Effector memory CD4-positive, alpha-beta T cell (primary cell): ENCODE measurements around the gene CCDC184.
"Not testable (repeated sequence)": the region's sequence is repeated elsewhere in the genome, so short reads cannot be mapped to it uniquely, and the experiment has no call there.

Source experiments
- DNase-seq, 3 donors: peaks; one replicate each; pipeline ENCODE4 v3.0.0-alpha.2; 2020
- H3K27ac ChIP-seq: 2 replicates; pipeline ENCODE4 v1.7.0; 2013; ENCODE audit warnings: mild to moderate bottlenecking, low read length, moderate library complexity; ENCODE audit not compliant: insufficient read depth, poor library complexity, severe bottlenecking
- H3K27me3 ChIP-seq: replicated peaks from 2 replicates; pipeline ENCODE4 v1.7.0; 2013; ENCODE audit warnings: mild to moderate bottlenecking, low read length; ENCODE audit not compliant: insufficient read depth, control insufficient read depth, poor library complexity, severe bottlenecking
- H3K36me3 ChIP-seq: 2 replicates; pipeline ENCODE4 v1.7.0; 2013; ENCODE audit warnings: mild to moderate bottlenecking, low read length, moderate library complexity; ENCODE audit not compliant: control insufficient read depth, insufficient read depth
- H3K4me1 ChIP-seq: 2 replicates; pipeline ENCODE4 v1.7.0; 2013; ENCODE audit warnings: low read length, mild to moderate bottlenecking; ENCODE audit not compliant: control insufficient read depth, insufficient read depth, poor library complexity, severe bottlenecking
- H3K4me3 ChIP-seq: 2 replicates; pipeline ENCODE4 v1.7.0; 2013; ENCODE audit warnings: low read length, low read depth, mild to moderate bottlenecking; ENCODE audit not compliant: insufficient read depth, poor library complexity, severe bottlenecking
- H3K9me3 ChIP-seq: 2 replicates; pipeline ENCODE4 v1.7.0; 2013; ENCODE audit warnings: mild to moderate bottlenecking, low read length, moderate library complexity; ENCODE audit not compliant: control insufficient read depth
- total RNA-seq, 3 donors: gene quantifications; one replicate each; lab custom pipeline; 2026; lab: John Stamatoyannopoulos, UW

CCDC184 gene
- total RNA-seq, result 4.1 to 6.0 (median 5.2) reads per million in 3 donors

DNA sequence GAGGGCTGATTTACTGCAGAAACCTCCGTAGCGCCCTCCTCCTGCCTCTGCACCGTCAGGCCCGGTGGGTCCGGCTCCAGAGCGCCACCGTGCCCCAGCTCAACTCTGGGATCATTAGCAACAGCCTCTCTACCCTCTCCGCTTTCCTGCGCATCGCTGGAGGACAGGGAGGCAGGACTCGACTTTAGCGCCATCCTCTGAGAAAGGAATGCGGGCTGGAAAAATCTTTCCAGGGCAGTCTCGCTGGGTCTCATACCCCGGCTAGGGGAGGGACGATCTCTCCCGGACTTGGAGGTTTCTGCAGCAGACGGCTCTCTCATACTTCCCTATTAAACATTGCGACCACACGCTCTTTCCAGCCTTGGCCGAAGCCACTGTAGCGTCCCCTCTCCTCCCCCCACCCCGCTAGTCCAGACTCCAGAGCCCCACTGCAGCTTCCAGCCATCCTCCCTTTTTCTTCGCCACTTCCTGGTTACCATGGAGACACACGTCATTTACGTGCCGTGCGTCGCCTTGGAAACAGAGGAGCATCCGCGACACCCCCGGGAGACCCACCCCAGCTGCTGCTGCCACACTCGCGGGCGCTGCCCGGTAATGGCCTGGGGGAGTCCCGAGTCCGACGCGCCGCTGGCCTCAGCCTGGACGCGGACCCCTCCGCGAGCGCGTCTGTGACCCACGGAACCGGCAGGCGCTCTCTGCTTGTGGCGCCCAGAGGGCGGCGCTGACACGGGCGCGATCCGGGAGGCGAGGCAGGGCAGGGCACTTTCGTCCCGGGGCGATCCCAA is at the start of gene CCDC184:
CCDC184 (plus strand) TSS at position 554 of the 785 bp plus-strand sequence. CDS start 479 bp downstream, outside the sequence.
- peak within 1 kb of the TSS; percentile 77 for H3K4me3 ChIP-seq
- H3K36me3 ChIP-seq, result no peaks in the 10 kb centered on the region
- H3K27ac ChIP-seq, result peak within 1 kb of the TSS; percentile 77
- H3K4me1 ChIP-seq, result peaks cover 15% of the 10 kb centered on the region
- H3K27me3 ChIP-seq, result peaks cover 11% of the 10 kb centered on the region
- no peaks in the 10 kb centered on the region for H3K9me3 ChIP-seq
- peak; percentile 67 to 69 (median 67) for DNase-seq

GRCh38 chr12:48135027-48135426 is 48.4 kb upstream of the CCDC184 start:
- Histone ChIP-seq H3K27me3 (no peaks in the 10 kb centered on the region), H3K36me3 (peaks cover 32% of the 10 kb centered on the region), H3K27ac (no peak overlapping the region), H3K4me1 (no peaks in the 10 kb centered on the region), H3K4me3 (no peak overlapping the region), H3K9me3 (no peaks in the 10 kb centered on the region)
- no peak for DNase-seq

GRCh38 chr12:48142818-48143674 is 40.4 kb upstream of the CCDC184 start:
- Histone ChIP-seq H3K27me3 (no peaks in the 10 kb centered on the region), H3K4me1 (no peaks in the 10 kb centered on the region), H3K9me3 (no peaks in the 10 kb centered on the region), H3K4me3 (no peak overlapping the region), H3K36me3 (peaks cover 58% of the 10 kb centered on the region), H3K27ac (no peak overlapping the region)
- DNase-seq, result no peak

GRCh38 chr12:48143898-48144297 is 39.5 kb upstream of the CCDC184 start:
- no peaks in the 10 kb centered on the region for H3K4me1 ChIP-seq
- no peak overlapping the region for H3K27ac ChIP-seq
- no peaks in the 10 kb centered on the region for H3K27me3 ChIP-seq
- no peak overlapping the region for H3K4me3 ChIP-seq
- peaks cover 61% of the 10 kb centered on the region for H3K36me3 ChIP-seq
- no peaks in the 10 kb centered on the region for H3K9me3 ChIP-seq
- no peak for DNase-seq

GRCh38 chr12:48145981-48146380 is 37.5 kb upstream of the CCDC184 start:
- no peak overlapping the region for H3K4me3 ChIP-seq
- no peaks in the 10 kb centered on the region for H3K4me1 ChIP-seq
- no peaks in the 10 kb centered on the region for H3K27me3 ChIP-seq
- H3K36me3 ChIP-seq, result peaks cover 68% of the 10 kb centered on the region
- no peak overlapping the region for H3K27ac ChIP-seq
- DNase-seq, result no peak
- H3K9me3 ChIP-seq, result no peaks in the 10 kb centered on the region

- peaks cover 66% of the 10 kb centered on the region for H3K36me3 ChIP-seq
- no peak for DNase-seq
- peaks cover under 1% of the 10 kb centered on the region for H3K4me1 ChIP-seq
- H3K27ac ChIP-seq, result no peak overlapping the region
- no peak overlapping the region for H3K4me3 ChIP-seq
- H3K9me3 ChIP-seq, result no peaks in the 10 kb centered on the region
- H3K27me3 ChIP-seq, result no peaks in the 10 kb centered on the region
Observed at GRCh38 chr12:48151103-48151771, 32.2 kb upstream of the CCDC184 start.

DNA sequence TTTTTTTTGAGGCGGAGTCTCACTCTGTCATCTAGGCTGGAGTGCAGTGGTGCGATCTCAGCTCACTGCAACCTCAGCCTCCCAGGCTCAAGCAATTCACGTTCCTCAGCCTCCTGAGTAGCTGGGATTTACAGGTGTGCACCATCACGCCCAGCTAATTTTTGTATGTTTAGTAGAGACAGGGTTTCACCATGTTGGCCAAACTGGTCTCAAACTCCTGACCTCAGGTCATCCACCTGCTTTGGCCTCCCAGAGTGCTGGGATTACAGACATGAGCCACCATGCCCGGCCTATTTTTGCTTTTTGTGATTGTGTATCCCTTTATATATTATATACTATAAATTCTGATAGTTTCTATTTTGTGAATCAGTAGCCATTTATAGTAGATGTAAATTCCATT is 27.7 kb upstream of the CCDC184 start:
- Histone ChIP-seq H3K4me1 (peaks cover 13% of the 10 kb centered on the region), H3K36me3 (peaks cover 26% of the 10 kb centered on the region)
- not testable (repeated sequence) for H3K27ac ChIP-seq, H3K4me3 ChIP-seq, H3K27me3 ChIP-seq, DNase-seq, H3K9me3 ChIP-seq

- Histone ChIP-seq H3K27ac (peak overlapping the region; percentile 73), H3K4me3 (peak overlapping the region; percentile 46), H3K27me3 (no peaks in the 10 kb centered on the region), H3K4me1 (peaks cover 13% of the 10 kb centered on the region), H3K9me3 (no peaks in the 10 kb centered on the region), H3K36me3 (peaks cover 17% of the 10 kb centered on the region)
- no peak for DNase-seq
Observed at GRCh38 chr12:48156652-48157017, 26.8 kb upstream of the CCDC184 start.

DNA sequence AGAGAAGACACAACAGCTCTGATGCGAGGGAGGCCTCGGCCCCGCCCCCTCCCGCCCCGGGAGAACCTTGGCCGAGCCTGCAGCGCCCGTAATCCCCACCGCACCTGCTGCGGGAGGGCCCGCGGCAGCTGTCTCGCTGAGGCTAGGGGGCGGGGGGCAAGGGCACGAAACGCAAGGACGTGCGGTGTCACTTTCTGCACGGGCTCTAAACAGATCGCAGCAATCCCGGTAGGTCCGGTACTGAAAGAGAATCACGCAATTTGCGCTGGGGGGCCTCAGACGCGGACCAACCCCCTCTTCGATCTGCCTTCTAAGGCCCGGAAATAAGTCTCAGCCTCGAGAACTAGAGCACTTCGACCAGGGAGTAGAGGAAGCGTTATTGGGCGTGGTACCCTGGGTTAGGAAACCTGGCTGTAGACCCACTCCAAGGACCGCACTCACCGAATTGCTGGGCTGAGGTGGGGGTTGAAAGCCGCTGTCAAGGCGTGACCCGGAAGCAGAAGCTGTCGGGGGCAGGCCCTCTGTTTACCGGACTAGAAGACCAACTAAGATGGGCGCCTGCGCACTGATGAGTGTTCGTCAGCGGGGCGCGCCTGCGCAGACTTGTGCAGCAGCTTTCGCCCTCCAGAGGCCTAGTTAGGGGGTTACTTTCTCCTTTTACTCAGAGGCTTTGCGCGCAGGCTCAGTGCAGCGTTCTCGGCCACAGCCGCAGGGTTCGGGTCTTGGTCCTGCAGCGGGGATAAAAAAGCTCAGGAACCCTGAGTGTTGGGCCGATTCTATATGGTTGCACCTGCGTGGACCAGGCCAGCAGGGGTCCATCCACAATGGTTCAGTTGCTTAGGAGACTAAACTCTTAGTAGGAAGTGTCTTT is 26.2 kb upstream of the CCDC184 start, which contains the start of gene ASB8:
ASB8 (minus strand) TSS at position 498 of the 871 bp plus-strand sequence. CDS start 4,019 bp downstream, outside the sequence.
- Histone ChIP-seq H3K36me3 (peaks cover 11% of the 10 kb centered on the region), H3K9me3 (no peaks in the 10 kb centered on the region), H3K4me3 (peak within 1 kb of the TSS; percentile 46), H3K4me1 (peaks cover 13% of the 10 kb centered on the region), H3K27me3 (no peaks in the 10 kb centered on the region), H3K27ac (peak within 1 kb of the TSS; percentile 73)
- DNase-seq, result peak; percentile 98 to 99 (median 98)
